Gastrocnemius medialis (tissue), 4 donors: ENCODE measurements around the gene CACNA1F. TPM values are rescaled to one million over a fixed set of nuclear protein-coding genes. Genes with fewer than 3 reads are reported as not detected.

Experiments used
- ATAC-seq, 2 donors: fragments of 150-250 bp; one replicate each; pipeline ENCODE4 v1.9.1; 2016
- DNase-seq, 2 donors: peaks; one replicate each; pipeline ENCODE4 v3.0.0-alpha.2; 2019
- H3K27ac ChIP-seq, 4 donors: fragments of 200-600 bp; sonication (generic); 1 replicate in 1 of 4; 2 replicates in 3 of 4; pipeline ENCODE4 v1.5.1; 2016 to 2018; ENCODE audit warnings: mild to moderate bottlenecking in 2 of 4, moderate library complexity in 1 of 4
- H3K27me3 ChIP-seq, 3 donors: fragments of 200-600 bp; sonication (generic) in 2 of 3; 1 replicate in 1 of 3; 2 replicates in 2 of 3; pipeline versions ENCODE4 v1.5.1 to v1.6.0; 2016 to 2019; ENCODE audit warnings: mild to moderate bottlenecking in 1 of 3, moderate library complexity in 1 of 3
- H3K36me3 ChIP-seq, 2 donors: fragments of 200-600 bp; sonication (generic) in 1 of 2; one replicate each; pipeline ENCODE4 v1.5.1; 2017 to 2018
- H3K4me1 ChIP-seq, 2 donors: fragments of 200-600 bp; sonication (generic) in 1 of 2; one replicate each; pipeline ENCODE4 v1.5.1; 2016 to 2017; ENCODE audit warnings: mild to moderate bottlenecking in 2 of 2
- H3K4me3 ChIP-seq, 4 donors: fragments of 200-600 bp; sonication (generic) in 3 of 4; 1 replicate in 1 of 4; 2 replicates in 3 of 4; pipeline ENCODE4 v1.5.1; 2016 to 2019; ENCODE audit warnings: mild to moderate bottlenecking in 2 of 4
- H3K9me3 ChIP-seq, 3 donors: fragments of 200-600 bp; sonication (generic) in 2 of 3; 1 replicate in 1 of 3; 2 replicates in 2 of 3; pipeline ENCODE4 v1.5.1; 2016 to 2019
- POLR2A ChIP-seq, 2 donors: fragments of 450-650 bp; IDR thresholded peaks; one replicate each; pipeline ENCODE4 v1.6.1; 2017; ENCODE audit warnings: antibody characterized with exemption in 2 of 2, mild to moderate bottlenecking in 2 of 2, moderate library complexity in 2 of 2
- in situ Hi-C, 4 donors: fragments of 200-750 bp; cut with MboI; loops; one replicate each; pipeline versions ENCODE4 v1.15.0 to v1.8.0; 2017; ENCODE audit warnings: low sequenced_read_pairs in 4 of 4
- intact Hi-C: fragments of 100-400 bp; cut with DNase I; formaldehyde crosslinking; loops from one replicate; pipeline ENCODE4 v1.15.1; 2023; ENCODE audit warnings: low total_unique reads
- total RNA-seq, 4 donors: library from RNA; depleted of rRNA; stranded (reverse); fragments of >200 nt; gene quantifications; one replicate each; pipeline versions ENCODE4 v1.1.0 to v1.2.3, GENCODE V29; 2016
- TF ChIP-seq, protein P1 (sequence below), 5 experiments: fragments of 450-650 bp in 3 of 5; fragments of 200-600 bp in 2 of 5; sonication (generic) in 2 of 5; IDR thresholded peaks in 4 of 5; conservative IDR thresholded peaks in 1 of 5; 1 replicate in 4 of 5; 2 replicates in 1 of 5; pipeline ENCODE4 v1.5.1; 2016 to 2019; ENCODE audit warnings: antibody characterized with exemption in 5 of 5, mild to moderate bottlenecking in 3 of 5, moderate library complexity in 3 of 5

The CACNA1F gene
- total RNA-seq, 4 donors from 2014 or later, result not detected

DNA sequence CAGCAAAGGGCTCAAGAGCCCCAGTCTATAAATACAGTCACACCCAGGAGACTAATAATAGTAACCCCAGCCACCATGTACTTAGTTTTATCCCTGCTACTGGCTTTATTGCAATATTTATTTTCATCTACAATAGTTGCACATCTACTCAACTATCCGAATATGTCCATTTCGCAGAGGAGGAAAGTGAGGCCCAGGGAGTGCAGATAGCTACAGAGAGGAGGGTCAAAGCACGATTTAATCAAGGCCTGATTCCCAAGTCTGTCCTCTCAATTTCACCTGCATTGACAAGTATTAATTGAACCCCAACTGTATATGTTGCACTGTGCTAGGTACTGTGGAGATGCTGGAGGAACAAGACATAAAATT is 65.4 kb downstream of the CACNA1F start:
- intact Hi-C loops, result loop anchor here (5.0 to 10.0 kb wide), 2 partner anchors 273 to 1950 kb away; partner anchors contain the start of genes CDK16, PQBP1 and TIMM17B
- in situ Hi-C loops, result no loop called here
- no peak for ATAC-seq
- DNase-seq, result no peak
- no peak for TF ChIP-seq POLR2A (IDR thresholded peaks at IDR 0.05)
- TF ChIP-seq, protein P1, sequence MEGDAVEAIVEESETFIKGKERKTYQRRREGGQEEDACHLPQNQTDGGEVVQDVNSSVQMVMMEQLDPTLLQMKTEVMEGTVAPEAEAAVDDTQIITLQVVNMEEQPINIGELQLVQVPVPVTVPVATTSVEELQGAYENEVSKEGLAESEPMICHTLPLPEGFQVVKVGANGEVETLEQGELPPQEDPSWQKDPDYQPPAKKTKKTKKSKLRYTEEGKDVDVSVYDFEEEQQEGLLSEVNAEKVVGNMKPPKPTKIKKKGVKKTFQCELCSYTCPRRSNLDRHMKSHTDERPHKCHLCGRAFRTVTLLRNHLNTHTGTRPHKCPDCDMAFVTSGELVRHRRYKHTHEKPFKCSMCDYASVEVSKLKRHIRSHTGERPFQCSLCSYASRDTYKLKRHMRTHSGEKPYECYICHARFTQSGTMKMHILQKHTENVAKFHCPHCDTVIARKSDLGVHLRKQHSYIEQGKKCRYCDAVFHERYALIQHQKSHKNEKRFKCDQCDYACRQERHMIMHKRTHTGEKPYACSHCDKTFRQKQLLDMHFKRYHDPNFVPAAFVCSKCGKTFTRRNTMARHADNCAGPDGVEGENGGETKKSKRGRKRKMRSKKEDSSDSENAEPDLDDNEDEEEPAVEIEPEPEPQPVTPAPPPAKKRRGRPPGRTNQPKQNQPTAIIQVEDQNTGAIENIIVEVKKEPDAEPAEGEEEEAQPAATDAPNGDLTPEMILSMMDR (IDR thresholded peaks at IDR 0.05 in 4 of 5, conservative IDR thresholded peaks at IDR 0.05 in 1 of 5), result no peak
- peak overlapping the region; percentile 93 to 98 (median 95) for H3K27ac ChIP-seq
- H3K4me1 ChIP-seq, result peaks cover 8 to 10% of the 10 kb centered on the region in 2 donors
- H3K9me3 ChIP-seq, result no peaks in the 10 kb centered on the region
- peak overlapping the region; percentile 53 to 55 (median 54) for H3K4me3 ChIP-seq
- no peaks in the 10 kb centered on the region for H3K36me3 ChIP-seq
- H3K27me3 ChIP-seq, result no peaks in the 10 kb centered on the region

DNA sequence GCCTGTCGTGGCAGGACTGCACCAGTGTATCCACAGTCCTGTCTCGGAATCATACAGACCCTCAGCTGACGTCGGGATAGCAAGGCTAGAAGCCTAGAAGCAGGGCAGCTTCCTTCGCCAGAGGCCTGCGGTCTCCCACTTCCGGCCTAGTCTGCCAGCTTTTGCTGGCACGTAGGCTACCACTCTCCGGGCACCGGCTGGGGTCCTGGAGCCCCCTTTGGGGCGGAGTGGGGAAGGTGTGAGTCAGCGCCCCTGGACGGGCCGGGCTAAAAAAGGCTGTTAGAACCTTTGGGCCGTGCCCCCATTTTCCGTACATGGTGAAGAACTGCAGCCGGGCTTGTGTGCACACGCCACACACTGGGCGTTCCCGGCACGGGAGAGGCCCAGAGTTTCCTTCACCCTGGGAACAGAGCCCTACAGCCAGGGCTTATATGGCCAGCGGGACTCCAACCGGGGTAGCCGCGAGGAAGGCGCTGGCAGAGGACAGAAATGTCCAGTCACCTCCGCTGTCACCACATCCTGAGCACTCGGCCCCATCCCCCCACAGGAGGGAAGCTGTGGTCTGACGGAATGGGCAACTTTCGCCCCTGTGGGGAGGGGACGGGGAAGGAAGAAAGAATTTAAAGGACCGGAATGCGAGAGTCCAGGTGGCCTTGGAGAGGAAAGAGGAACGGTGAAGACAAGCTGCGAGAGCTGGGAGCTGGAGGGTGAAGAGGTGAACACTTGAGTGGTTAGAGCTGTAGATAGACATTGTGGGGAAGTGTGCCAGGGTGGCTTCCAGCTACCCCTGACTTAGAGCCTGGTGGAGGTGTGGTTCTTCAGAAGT is 66.0 kb downstream of the CACNA1F start:
- Histone ChIP-seq H3K4me1 (peaks cover 8 to 10% of the 10 kb centered on the region in 2 donors), H3K36me3 (no peaks in the 10 kb centered on the region), H3K4me3 (peak overlapping the region; percentile 53 to 55 (median 54)), H3K9me3 (no peaks in the 10 kb centered on the region), H3K27me3 (no peaks in the 10 kb centered on the region), H3K27ac (peak overlapping the region; percentile 93 to 98 (median 95))
- intact Hi-C loops, result loop anchor here (5.0 to 10.0 kb wide), 2 partner anchors 272 to 1950 kb away; partner anchors contain the start of genes CDK16, PQBP1 and TIMM17B
- ATAC-seq (peak; percentile 48 to 56), DNase-seq (peak; percentile 56 to 83)
- in situ Hi-C loops, result no loop called here
- TF ChIP-seq, protein P1 (IDR thresholded peaks at IDR 0.05 in 4 of 5, conservative IDR thresholded peaks at IDR 0.05 in 1 of 5), result no peak
- peak; percentile 49 to 69 for TF ChIP-seq POLR2A (IDR thresholded peaks at IDR 0.05)

DNA sequence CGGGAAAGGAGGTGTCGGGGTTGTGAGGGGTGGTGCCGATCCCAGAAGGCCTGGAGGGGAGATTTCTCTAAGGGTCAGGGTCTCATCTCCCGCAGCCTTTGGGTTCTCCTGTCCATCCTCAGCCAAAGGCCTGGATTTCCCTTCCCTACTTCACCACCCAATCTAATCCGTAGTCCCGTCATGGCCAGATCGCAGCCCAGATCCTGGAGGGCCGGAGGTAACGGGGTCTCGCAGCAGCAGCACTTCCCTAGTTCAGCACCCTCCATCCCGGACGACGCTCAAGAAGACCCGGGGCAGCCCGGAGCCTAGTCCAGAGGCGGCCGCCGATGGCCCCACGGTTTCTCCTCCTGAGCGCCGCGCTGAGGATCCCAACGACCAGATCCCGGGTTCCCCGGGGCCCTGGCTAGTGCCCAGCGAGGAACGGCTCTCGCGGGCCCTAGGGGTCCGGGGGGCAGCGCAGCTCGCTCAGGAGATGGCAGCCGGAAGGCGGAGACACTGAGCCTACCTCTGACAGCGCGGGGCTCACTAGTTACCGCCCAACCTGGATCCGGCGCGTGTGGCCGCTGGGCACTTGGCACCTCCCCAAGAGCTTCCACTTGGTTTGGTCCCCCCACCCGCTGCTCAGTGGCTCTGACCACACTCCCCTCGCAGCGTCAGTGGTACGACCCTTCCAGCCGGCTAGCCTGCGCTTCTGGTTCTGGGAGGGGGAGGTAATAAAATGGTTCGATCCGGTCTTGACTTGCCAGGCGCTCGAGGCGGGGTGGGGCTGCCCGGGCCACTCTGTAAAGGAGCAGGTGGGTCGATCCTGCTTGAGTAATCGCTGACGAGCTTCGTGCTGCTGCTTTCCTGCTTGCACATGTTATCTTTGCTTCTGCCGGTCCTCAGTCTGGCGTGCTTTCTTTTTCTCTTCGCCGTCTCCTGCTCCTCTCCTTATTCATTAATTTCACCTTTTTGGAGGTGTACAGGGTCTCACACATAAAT is 66.9 kb downstream of the CACNA1F start:
- H3K27me3 ChIP-seq, result no peaks in the 10 kb centered on the region
- H3K9me3 ChIP-seq, result no peaks in the 10 kb centered on the region
- no peaks in the 10 kb centered on the region for H3K36me3 ChIP-seq
- H3K4me3 ChIP-seq, result peak overlapping the region; percentile 53 to 55 (median 54)
- peak; percentile 42 to 56 for TF ChIP-seq POLR2A (IDR thresholded peaks at IDR 0.05)
- TF ChIP-seq, protein P1 (IDR thresholded peaks at IDR 0.05 in 4 of 5, conservative IDR thresholded peaks at IDR 0.05 in 1 of 5), result peak in 3 of 5 experiments; percentile 33 to 54 (median 40)
- in situ Hi-C loops, result no loop called here
- peaks cover 8 to 10% of the 10 kb centered on the region in 2 donors for H3K4me1 ChIP-seq
- ATAC-seq (peak; percentile 38 to 50), DNase-seq (peak; percentile 45 to 86)
- intact Hi-C loops, result loop anchor here (1.0 to 10.0 kb wide), 3 partner anchors 20 to 1949 kb away; partner anchors contain the start of genes CDK16, PQBP1, PRICKLE3 and TIMM17B
- H3K27ac ChIP-seq, result peak overlapping the region; percentile 93 to 98 (median 95)

DNA sequence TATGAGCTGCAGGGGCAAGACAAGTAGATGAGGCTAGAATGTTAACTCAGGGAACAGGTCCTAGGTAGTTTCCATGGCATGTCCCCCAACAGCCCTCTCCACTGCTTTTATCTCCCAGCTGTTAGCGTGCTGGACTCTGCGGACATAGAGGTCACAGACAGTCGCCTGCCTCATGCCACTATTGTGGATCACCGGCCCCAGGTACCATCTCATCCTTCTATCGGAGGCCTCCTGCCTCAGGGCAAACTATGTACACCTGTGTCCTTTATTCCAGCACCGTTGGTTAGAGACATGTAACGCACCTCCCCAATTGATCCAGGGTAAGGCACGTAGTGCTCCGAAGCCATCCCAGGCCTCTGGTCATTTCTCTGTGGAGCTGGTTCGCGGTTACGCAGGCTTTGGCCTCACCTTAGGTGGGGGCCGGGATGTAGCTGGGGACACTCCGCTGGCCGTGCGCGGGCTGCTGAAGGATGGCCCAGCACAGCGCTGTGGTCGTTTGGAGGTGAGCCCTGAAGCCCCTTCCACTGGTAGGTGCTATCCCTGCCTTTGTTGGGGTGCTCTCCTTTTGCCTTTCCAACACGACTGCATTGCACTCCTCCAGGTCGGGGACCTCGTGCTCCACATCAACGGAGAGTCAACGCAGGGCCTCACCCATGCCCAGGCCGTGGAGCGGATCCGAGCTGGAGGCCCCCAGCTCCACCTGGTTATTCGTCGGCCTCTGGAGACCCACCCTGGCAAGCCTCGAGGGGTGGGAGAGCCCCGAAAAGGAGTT is 68.4 kb downstream of the CACNA1F start:
- Histone ChIP-seq H3K27ac (peak overlapping the region; percentile 93 to 98 (median 95)), H3K27me3 (no peaks in the 10 kb centered on the region), H3K4me3 (no peak overlapping the region), H3K9me3 (no peaks in the 10 kb centered on the region), H3K36me3 (no peaks in the 10 kb centered on the region), H3K4me1 (peaks cover 8 to 10% of the 10 kb centered on the region in 2 donors)
- in situ Hi-C loops, result no loop called here
- no peak for DNase-seq
- TF ChIP-seq, protein P1 (IDR thresholded peaks at IDR 0.05 in 4 of 5, conservative IDR thresholded peaks at IDR 0.05 in 1 of 5), result no peak
- TF ChIP-seq POLR2A (IDR thresholded peaks at IDR 0.05), result no peak
- intact Hi-C loops, result loop anchor here (1.0 to 10.0 kb wide), 3 partner anchors 22 to 1947 kb away; partner anchors contain the start of genes CDK16, PQBP1, PRICKLE3 and TIMM17B
- ATAC-seq, result no peak
